Transverse colon (tissue), 4 donors: ENCODE measurements around the gene SLC32A1.

ENCODE experiments used
- CTCF ChIP-seq, 5 experiments: fragments of 200-600 bp in 3 of 5; fragments of 450-650 bp in 2 of 5; sonication (generic) in 3 of 5; IDR thresholded peaks; 1 replicate in 2 of 5; 2 replicates in 3 of 5; pipeline ENCODE4 v1.5.1; 2016 to 2017; ENCODE audit warnings: antibody characterized with exemption in 5 of 5, inconsistent platforms in 3 of 5, mild to moderate bottlenecking in 2 of 5, moderate library complexity in 1 of 5
- EP300 ChIP-seq: sonication (generic); formaldehyde crosslinking; IDR thresholded peaks from one replicate; pipeline ENCODE4 v1.6.1; 2017; ENCODE audit warnings: antibody characterized with exemption, low read depth
- POLR2A ChIP-seq: fragments of 450-650 bp; IDR thresholded peaks from one replicate; pipeline ENCODE4 v1.6.1; 2016; ENCODE audit warnings: antibody characterized with exemption, mild to moderate bottlenecking, moderate library complexity
- POLR2AphosphoS5 ChIP-seq, 3 donors: sonication (generic); formaldehyde crosslinking; IDR thresholded peaks; one replicate each; pipeline ENCODE4 v1.6.1; 2016; ENCODE audit warnings: antibody characterized with exemption in 3 of 3

- TF ChIP-seq CTCF (IDR thresholded peaks at IDR 0.05) = no peak
- no peak for TF ChIP-seq EP300
- no peak for TF ChIP-seq POLR2AphosphoS5 (IDR thresholded peaks at IDR 0.05)
- no peak for TF ChIP-seq POLR2A
These were observed 37.9 kb downstream of the SLC32A1 start for GRCh38 chr20:38762174-38762573.
